Islet precursor cell (in vitro differentiated cells): ENCODE results near the gene CACNB1.
"Not testable (repeated sequence)": the region's sequence is repeated elsewhere in the genome, so short reads cannot be mapped to it uniquely, and the experiment has no call there.

Experiments used
- DNase-seq: peaks from one replicate; pipeline ENCODE4 v3.0.0-alpha.2; 2018

The CACNB1 gene

GRCh38 chr17:39173526-39174274 is 23.8 kb downstream of the CACNB1 start:
- DNase-seq: no peak

DNA sequence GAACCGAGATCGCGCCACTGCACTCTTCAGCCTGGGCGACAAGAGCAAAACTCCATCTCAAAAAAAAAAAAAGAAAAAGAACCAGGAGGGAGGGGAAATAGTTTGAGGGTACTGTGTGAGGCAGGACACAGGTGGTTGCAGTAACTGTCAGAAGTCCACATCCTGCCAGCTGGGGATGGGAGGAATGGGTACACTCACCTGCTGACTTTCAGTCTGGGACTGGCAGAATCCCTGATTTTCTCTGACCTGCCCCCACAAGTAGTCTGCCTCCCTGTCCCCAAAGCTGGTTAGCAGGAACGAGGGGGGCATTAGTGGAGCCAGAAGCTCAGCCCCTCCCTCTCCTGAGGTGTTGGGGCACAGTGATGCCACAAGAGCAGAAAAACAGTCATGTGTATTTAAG is 24.4 kb downstream of the CACNB1 start:
- no peak for DNase-seq

GRCh38 chr17:39171933-39172332 is 25.5 kb downstream of the CACNB1 start:
- DNase-seq: no peak

GRCh38 chr17:39170558-39170957 is 26.9 kb downstream of the CACNB1 start:
- no peak for DNase-seq

GRCh38 chr17:39170109-39170508 is 27.4 kb downstream of the CACNB1 start:
- no peak for DNase-seq

DNA sequence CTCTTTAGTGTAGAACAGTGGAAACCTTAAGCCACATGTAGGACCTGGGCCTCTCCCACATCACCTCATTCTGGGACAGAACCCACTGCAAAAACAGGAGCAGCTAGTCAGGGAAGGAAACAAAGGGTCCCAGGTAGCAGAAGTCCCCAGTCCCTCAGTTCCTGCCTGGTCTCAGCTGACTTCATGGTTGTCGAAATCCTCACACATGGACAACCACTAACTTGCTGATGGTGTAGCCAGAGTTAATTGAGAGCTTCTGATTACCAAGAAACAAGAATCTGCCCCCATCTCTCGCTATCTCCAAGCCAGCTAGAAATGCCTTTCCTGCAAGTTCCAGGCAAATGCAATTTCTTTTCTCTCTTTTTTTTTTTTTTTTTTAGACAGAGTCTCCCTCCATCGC is 28.0 kb downstream of the CACNB1 start:
- DNase-seq: no peak

- no peak for DNase-seq
These were observed 28.4 kb downstream of the CACNB1 start for GRCh38 chr17:39169101-39169500.

- DNase-seq: not testable (repeated sequence)
These were observed 29.0 kb downstream of the CACNB1 start for GRCh38 chr17:39168503-39168902.

- peak; percentile 53 for DNase-seq
These were observed 30.0 kb downstream of the CACNB1 start for GRCh38 chr17:39167476-39167875.

- peak; percentile 61 for DNase-seq
These were observed 30.8 kb downstream of the CACNB1 start for GRCh38 chr17:39166437-39167335.

- peak; percentile 52 for DNase-seq
These were observed 31.6 kb downstream of the CACNB1 start, which contains the start of gene ARL5C for GRCh38 chr17:39165841-39166349. TSS of gene ARL5C (minus strand) at chr17:39166161. CDS start at chr17:39165760, 401 bp downstream.

GRCh38 chr17:39165178-39165840 is 32.2 kb downstream of the CACNB1 start:
- peak; percentile 50 for DNase-seq

DNA sequence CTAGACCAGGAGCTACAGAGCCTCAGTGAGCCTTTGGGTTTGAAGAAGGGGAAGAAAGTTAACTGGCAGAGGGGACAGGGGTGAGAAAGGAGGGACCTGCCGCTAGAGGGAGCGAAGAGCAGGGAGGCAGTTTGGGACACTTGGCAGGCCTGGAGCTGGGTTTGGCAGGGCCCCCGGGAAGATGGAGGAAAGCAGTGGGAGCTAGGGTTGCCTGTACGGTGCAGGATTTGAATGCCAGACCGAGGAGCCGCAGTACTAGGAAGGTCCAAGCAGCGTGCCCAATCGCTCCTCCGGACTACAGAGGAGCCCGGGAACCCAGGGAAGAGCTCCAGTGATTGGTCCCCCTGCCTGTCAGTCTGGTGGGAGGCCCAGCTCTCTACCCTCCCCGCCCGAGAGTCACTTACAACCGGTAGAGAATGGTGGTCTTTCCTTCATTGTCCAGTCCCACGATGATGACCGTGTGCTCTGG is 32.8 kb downstream of the CACNB1 start:
- DNase-seq: peak; percentile 98

- DNase-seq: no peak
These were observed 35.5 kb downstream of the CACNB1 start for GRCh38 chr17:39161962-39162361.

DNA sequence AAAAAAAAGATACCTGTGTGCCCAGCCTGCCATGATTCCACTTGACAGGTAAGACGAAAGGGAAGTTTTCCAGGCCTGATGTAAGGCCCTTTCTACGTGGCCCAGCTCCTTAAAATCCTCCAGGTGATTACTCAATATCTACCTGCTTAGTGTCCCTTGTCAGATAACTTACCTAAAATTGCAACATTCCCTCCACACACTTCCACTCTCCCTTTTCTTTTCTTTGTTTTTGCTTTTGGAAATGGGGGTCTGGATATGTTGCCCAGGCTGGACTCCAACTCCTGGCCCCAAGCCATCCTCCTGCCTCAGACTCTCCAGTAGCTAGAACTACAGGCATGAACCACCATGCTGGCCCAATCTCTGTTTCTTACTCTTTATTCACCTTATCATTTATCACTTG is 38.8 kb downstream of the CACNB1 start:
- no peak for DNase-seq

DNA sequence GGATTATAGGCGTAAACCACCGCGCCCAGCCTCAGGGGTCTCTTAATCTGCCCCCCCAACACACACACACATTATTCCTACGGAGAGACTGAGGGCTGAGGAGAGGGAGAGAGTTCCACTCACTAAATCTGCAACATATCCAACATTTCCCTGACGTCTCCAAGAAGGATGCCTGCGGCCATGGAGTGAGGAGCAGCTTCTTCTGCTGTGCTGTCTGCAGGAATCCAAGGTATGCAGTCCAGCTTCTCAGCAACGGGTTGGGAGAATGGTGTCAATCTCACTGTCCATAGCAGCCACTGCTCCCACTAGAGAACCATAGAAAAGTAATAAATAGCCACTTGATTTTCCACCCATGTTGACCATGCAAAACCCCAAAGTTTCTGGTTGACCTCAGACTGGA is 41.0 kb downstream of the CACNB1 start:
- peak; percentile 84 for DNase-seq

GRCh38 chr17:39155654-39156053 is 41.8 kb downstream of the CACNB1 start:
- DNase-seq: no peak

GRCh38 chr17:39153599-39154051 is 43.8 kb downstream of the CACNB1 start:
- peak; percentile 97 for DNase-seq

GRCh38 chr17:39151943-39152818 is 45.3 kb downstream of the CACNB1 start:
- peak; percentile 89 for DNase-seq

DNA sequence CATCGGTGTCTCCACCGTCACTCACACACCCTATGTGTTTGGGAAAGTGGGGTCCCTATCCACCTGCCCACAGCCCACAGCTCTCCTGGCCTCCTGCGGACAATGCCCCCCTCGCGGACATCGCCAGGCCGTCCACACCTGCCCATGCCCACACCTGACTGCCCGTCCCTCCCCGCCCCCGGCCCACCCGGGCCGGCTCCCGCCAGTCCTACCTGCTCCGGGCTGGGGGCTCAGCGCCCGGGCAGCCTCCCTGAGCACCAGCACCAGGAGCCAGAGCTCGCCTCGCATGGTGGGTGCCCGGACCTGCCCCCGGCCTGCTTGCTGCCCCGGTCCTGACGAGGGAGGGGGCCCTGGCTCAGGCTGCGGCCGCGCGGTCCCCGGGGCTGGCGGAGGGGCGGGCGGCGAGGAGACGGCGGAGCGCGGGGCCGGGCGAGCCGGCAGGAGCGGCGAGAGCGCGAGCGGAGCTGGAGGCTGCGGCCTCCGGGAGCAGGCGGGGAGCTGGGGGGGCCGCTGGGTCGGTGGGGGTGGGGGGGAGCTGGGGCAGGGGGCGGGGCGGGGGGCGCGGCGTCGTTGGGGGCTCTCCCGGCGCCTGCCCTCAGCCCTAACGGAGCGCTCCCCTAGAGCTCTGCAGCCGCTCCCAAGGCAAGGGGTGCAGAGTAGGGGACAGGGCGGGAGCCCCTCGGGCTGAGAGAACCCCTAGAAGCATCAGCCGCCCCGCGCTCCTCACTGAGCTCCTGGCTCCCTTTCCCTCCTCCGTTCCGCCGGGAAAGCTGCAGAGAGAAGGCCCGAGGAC is 46.1 kb downstream of the CACNB1 start, which contains the start of gene PLXDC1:
TSS of gene PLXDC1 (minus strand) at position 488 of the 793 bp plus-strand sequence. CDS start at position 288, 200 bp downstream.
- peak; percentile 75 for DNase-seq

- no peak for DNase-seq
These were observed 46.7 kb downstream of the CACNB1 start for GRCh38 chr17:39150795-39151149.
